ENCODE measurements around the gene BICD1. TPM values are rescaled to one million over a fixed set of nuclear protein-coding genes. Genes with fewer than 3 reads are reported as not detected.

BICD1 gene
- total and polyA plus RNA-seq, 4 donors: 6.1 to 22.9 (median 12.8) TPM

- no peaks in the 10 kb centered on the region for H3K4me1 ChIP-seq (ENCODE audit: control insufficient read depth in 5 of 5, insufficient read depth in 5 of 5, low read length in 5 of 5)
- H3K9ac ChIP-seq (ENCODE audit: insufficient read depth in 1 of 2, low read length in 2 of 2): no peak overlapping the region
- no peak overlapping the region for H3K27ac ChIP-seq (ENCODE audit: low read depth in 1 of 2, low read length in 1 of 2)
- ATAC-seq (ENCODE audit: insufficient read depth, low FRiP score): no peak
- no peak for TF ChIP-seq CTCF (IDR thresholded peaks at IDR 0.05; ENCODE audit: control extremely low read depth, extremely low read depth)
- no peaks in the 10 kb centered on the region for H3K36me3 ChIP-seq (ENCODE audit: control insufficient read depth in 4 of 4, insufficient read depth in 4 of 4, low read length in 4 of 4)
- H3K4me3 ChIP-seq: no peak overlapping the region
- no peak for DNase-seq
- 29 to 62% methylated on average over 2 of the region's 2 CpGs for WGBS, 2 donors
- no peaks in the 10 kb centered on the region for H3K27me3 ChIP-seq (ENCODE audit: control insufficient read depth in 3 of 3, insufficient read depth in 3 of 3, low read length in 2 of 3)
- no peaks in the 10 kb centered on the region for H3K9me3 ChIP-seq (ENCODE audit: control insufficient read depth in 4 of 4, insufficient read depth in 3 of 4, low read length in 3 of 4)
These were observed 104.6 kb downstream of the BICD1 start for GRCh38 chr12:32211066-32211899.

GRCh38 chr12:32211900-32212156 lies 105.2 kb downstream of the BICD1 start:
- Histone ChIP-seq H3K4me1 (ENCODE audit: control insufficient read depth in 5 of 5, insufficient read depth in 5 of 5, low read length in 5 of 5) (no peaks in the 10 kb centered on the region), H3K9me3 (ENCODE audit: control insufficient read depth in 4 of 4, insufficient read depth in 3 of 4, low read length in 3 of 4) (no peaks in the 10 kb centered on the region), H3K4me3 (no peak overlapping the region), H3K9ac (ENCODE audit: insufficient read depth in 1 of 2, low read length in 2 of 2) (no peak overlapping the region), H3K27me3 (ENCODE audit: control insufficient read depth in 3 of 3, insufficient read depth in 3 of 3, low read length in 2 of 3) (no peaks in the 10 kb centered on the region), H3K27ac (ENCODE audit: low read depth in 1 of 2, low read length in 1 of 2) (no peak overlapping the region), H3K36me3 (ENCODE audit: control insufficient read depth in 4 of 4, insufficient read depth in 4 of 4, low read length in 4 of 4) (no peaks in the 10 kb centered on the region)
- no peak for ATAC-seq (ENCODE audit: insufficient read depth, low FRiP score)
- 86 to 90% methylated on average over 2 of the region's 2 CpGs for WGBS, 2 donors
- no peak for DNase-seq
- no peak for TF ChIP-seq CTCF (IDR thresholded peaks at IDR 0.05; ENCODE audit: control extremely low read depth, extremely low read depth)

GRCh38 chr12:32214723-32215122 lies 108.1 kb downstream of the BICD1 start:
- no peaks in the 10 kb centered on the region for H3K36me3 ChIP-seq (ENCODE audit: control insufficient read depth in 4 of 4, insufficient read depth in 4 of 4, low read length in 4 of 4)
- no peaks in the 10 kb centered on the region for H3K4me1 ChIP-seq (ENCODE audit: control insufficient read depth in 5 of 5, insufficient read depth in 5 of 5, low read length in 5 of 5)
- no peak overlapping the region for H3K4me3 ChIP-seq
- DNase-seq (no peak), ATAC-seq (ENCODE audit: insufficient read depth, low FRiP score) (no peak)
- H3K27me3 ChIP-seq (ENCODE audit: control insufficient read depth in 3 of 3, insufficient read depth in 3 of 3, low read length in 2 of 3): no peaks in the 10 kb centered on the region
- H3K9ac ChIP-seq (ENCODE audit: insufficient read depth in 1 of 2, low read length in 2 of 2): no peak overlapping the region
- H3K9me3 ChIP-seq (ENCODE audit: control insufficient read depth in 4 of 4, insufficient read depth in 3 of 4, low read length in 3 of 4): no peaks in the 10 kb centered on the region
- H3K27ac ChIP-seq (ENCODE audit: low read depth in 1 of 2, low read length in 1 of 2): no peak overlapping the region
- 97 to 98% methylated on average over 5 of the region's 5 CpGs for WGBS, 2 donors
- TF ChIP-seq CTCF (IDR thresholded peaks at IDR 0.05; ENCODE audit: control extremely low read depth, extremely low read depth): no peak

All from lung (tissue), 12 donors.